ENCODE data around the gene SYNPO2L.
A peak's percentile ranks its signal among the peaks of the same experiment; 100 is the strongest.

Gene SYNPO2L

GRCh38 chr10:73649876-73650536 is 5.8 kb downstream of the SYNPO2L start:
- DNase-seq = no peak

- no peak for DNase-seq
Measured at GRCh38 chr10:73648975-73649829, 6.6 kb downstream of the SYNPO2L start.

- DNase-seq = no peak
Measured at GRCh38 chr10:73647875-73648651, 7.8 kb downstream of the SYNPO2L start.

DNA sequence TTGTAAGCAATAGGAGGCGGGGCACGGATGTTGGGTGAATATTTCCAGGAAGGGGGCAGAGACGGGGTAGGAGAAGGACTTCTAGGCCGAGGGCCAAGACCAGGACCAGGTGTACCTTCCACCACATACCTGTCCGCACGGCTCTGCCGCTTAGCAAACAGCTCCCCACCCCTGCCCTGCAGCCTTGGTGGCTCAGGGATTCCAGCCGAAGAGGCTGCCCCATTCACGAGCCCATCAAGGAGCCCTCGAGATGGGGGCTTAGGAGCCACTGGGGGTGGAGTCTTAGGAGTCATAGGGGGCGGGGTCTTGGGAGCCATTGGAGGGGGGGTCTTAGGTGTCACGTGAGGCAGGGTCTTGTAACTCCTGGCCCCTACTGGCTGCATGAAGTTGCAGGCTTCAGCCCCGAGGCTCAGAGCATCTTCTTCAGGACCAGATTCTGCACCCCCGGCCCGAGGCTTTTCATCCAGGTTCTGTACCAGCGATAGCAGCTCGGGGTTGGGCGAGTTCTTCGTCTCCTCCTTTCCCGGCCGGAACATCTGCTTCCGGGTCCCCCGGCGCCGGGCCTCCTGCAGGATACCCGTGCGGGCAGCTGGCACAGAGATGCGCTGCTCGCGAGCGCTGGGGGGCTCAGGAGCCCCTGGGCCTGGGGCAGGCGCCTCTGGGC is 8.5 kb downstream of the SYNPO2L start:
- peak in 1 of 4 experiments; percentile 13 for DNase-seq

GRCh38 chr10:73646598-73647041 is 9.2 kb downstream of the SYNPO2L start:
- DNase-seq = no peak

GRCh38 chr10:73645251-73645650 is 10.6 kb downstream of the SYNPO2L start:
- DNase-seq = no peak

- no peak for DNase-seq
Measured at GRCh38 chr10:73644767-73645166, 11.1 kb downstream of the SYNPO2L start.

DNA sequence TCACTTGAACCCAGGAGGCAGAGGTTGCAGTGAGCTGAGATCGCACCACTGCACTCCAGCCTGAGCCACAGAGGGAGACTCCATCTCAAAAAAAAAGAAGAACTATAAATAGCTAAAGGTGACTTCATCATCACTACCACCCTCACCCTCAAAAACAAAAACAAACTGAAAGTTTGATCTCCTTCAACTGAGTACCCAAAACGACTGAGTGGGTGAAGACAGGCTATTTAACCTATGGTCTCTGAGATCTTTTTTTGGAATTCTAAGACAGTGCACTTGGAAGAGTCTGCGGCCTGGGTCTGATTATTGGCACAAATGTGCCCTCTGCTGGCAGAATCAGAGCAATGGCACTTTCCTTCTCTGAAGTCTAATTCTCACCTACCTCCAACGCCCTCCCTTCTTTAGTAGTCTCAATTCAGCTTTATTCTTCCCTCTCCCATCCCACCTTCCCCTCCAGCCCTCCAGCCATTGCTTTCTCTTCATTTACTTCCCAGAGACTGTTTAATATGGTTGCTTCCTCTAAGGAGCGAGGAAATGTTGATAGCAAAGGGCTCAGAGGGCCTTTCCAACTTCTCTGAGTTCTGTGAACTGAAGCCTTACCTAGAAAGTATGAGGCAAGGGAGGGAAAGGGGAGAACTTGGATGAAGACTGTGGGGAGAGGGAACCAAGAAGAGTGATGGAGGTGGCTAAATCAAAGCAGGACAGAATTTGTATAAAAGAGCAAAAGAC is 11.7 kb downstream of the SYNPO2L start:
- peak in 1 of 4 experiments; percentile 22 for DNase-seq

DNA sequence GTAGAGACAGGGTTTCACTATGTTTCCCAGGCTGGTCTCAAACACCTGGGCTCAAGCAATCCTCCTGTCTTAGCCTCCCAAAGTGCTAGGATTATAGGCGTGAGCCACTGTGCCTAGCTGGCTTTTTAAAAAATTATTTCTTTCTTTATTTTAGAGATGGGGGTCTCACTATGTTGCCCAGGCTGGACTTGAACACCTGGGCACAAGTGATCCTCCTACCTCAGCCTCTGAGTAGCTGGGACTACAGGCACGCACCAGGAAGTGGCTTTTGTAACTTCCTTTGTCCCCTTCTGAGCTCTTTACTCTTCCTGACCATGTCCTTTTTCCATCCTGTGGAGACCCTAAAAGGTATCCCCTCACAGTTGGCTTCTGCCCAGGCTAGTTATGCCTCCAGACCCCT is 12.5 kb downstream of the SYNPO2L start:
- DNase-seq = no peak

GRCh38 chr10:73641328-73642060 is 14.3 kb downstream of the SYNPO2L start, which contains the start of gene MYOZ1:
MYOZ1 (minus strand) TSS chr10:73641474; CDS start chr10:73640017, 1,457 bp downstream.
- no peak for DNase-seq

- no peak for DNase-seq
Measured at GRCh38 chr10:73639286-73639685, 16.5 kb downstream of the SYNPO2L start.

GRCh38 chr10:73635781-73636180 is 20.0 kb downstream of the SYNPO2L start:
- no peak for DNase-seq

- DNase-seq = no peak
Measured at GRCh38 chr10:73634421-73634820, 21.4 kb downstream of the SYNPO2L start.

DNA sequence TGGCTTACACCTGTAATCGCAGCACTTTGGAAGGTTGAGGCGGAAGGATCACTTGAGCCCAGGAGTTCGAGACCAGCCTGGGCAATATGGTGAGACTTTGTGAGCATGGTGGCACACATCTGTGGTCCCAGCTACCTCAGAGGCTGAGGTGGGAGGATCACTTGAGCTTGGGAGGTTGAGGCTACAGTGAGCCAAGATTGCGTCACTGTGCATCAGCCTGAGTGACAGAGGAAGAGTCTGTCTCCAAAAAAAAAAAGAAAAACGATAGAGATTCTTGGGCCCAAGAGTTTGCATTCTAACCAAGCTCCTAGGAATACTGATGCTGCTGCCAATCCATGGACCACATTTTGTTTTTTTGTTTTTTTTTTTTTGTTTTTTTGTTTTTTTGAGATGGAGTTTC is 26.7 kb downstream of the SYNPO2L start:
- no peak for DNase-seq

DNA sequence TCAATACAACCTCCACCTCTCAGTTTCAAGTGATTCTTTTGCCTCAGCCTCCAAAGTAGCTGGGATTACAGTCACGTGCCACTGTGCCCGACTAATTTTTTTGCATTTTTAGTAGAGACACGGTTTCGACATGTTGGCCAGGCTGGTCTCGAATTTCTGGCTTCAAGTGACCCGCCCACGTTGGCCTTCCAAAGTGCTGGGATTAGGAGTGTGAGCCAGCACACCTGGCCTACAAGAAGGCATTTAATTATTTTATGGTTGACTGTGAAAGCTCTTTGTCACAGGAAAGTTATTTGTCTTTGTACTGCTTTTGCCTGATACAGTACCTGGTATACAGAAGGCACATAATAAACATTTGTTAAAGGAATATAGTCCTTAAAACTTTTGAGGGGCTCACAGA is 27.4 kb downstream of the SYNPO2L start:
- DNase-seq = no peak

DNA sequence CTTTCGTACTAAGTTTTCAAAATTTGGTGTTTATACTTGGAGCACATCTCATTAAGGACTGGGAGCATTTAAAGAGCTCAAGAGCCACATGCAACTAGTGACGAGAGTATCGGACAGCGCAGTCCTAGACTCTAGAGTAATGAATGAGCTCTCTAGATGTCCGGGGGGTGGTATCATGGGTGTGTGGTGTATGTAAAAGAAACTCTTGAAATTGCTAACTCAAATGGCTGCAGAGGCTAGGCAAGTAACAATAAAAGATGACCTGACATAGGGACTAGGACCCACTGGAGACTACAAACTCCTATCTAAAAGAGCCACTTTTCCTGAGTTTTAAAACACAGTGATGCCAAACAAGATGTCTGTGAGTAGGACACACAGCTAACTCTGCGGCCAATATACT is 28.5 kb downstream of the SYNPO2L start:
- no peak for DNase-seq

DNA sequence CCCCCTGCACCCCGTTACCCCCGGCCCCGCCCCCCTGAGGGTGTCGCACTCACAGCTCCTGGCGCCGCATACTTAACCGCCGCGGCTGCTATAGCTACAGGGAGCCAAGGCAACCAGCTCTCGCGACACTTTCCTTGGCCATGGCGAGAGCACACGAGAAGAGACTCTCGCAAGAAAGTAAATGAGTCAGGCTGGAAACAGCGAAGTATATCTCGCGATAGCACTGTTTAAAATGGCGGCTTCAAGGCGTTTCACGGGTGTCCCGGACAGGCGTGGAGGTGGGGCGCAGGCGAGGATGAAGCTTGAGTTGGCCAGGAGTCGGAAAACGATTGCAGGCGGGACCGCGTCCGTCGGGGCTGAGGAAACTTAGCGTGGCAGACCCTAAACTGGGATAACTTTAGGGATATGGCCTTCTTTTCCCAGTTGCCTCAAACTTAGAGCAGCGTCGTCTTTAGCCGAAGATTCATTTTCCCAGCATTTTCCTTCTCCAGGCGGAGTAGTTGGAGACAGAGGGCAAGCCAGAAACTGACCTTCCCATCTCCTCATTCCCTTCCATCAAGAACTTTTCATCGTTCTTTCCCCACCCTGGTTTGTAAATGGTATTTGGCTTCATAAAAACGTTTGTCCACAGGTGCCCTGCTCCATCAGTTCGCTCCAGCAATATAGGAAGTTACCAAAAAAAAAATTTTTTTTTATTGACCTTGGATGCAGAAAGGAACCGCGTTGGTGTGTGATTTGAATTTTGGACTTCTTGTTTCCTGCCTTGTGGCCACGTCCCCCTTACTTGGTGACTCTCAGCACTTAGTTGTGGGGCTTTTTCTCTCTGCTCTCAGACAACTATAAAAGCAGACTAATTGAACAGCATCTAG is 29.7 kb downstream of the SYNPO2L start:
- peak; percentile 57 to 84 (median 75) for DNase-seq

- no peak for DNase-seq
Measured at GRCh38 chr10:73625004-73625883, 30.6 kb downstream of the SYNPO2L start.

DNA sequence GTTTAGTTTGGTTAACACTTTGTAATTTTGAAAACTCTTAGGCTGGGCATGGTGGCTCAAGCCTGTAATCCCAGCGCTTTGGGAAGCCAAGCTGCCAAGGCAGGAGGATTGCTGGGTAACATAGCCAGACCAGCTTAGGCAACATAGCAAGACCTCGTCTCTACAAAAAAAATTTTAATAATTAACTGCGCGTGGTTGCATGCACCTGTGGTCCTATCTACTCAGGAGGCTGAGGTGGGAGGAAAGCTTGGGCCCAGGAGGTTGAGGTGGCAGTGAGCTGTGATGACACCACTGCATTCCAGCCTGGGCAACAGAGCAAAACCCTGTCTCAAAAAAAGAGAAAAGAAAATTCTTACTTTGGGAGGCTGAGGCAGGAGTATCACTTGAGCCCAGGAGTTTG is 32.8 kb downstream of the SYNPO2L start:
- DNase-seq = no peak
